Stomach (tissue), 4 donors: ENCODE results near the gene CLEC4F.

Experiments
- POLR2A ChIP-seq, 4 donors: fragments of 450-650 bp; IDR thresholded peaks; one replicate each; pipeline ENCODE4 v1.6.1; 2016; ENCODE audit warnings: antibody characterized with exemption in 4 of 4, control low read depth in 2 of 4, mild to moderate bottlenecking in 1 of 4, moderate library complexity in 1 of 4
- POLR2AphosphoS5 ChIP-seq, 3 donors: sonication (generic); formaldehyde crosslinking; IDR thresholded peaks; one replicate each; pipeline ENCODE4 v1.6.1; 2016; ENCODE audit warnings: antibody characterized with exemption in 3 of 3
- TF ChIP-seq, protein P1 (sequence below), 7 experiments: fragments of 450-650 bp in 4 of 7; fragments of 200-600 bp in 3 of 7; sonication (generic) in 3 of 7; IDR thresholded peaks; one replicate each; pipeline ENCODE4 v1.5.1; 2016 to 2019; ENCODE audit warnings: antibody characterized with exemption in 7 of 7, control low read depth in 2 of 7, mild to moderate bottlenecking in 1 of 7

DNA sequence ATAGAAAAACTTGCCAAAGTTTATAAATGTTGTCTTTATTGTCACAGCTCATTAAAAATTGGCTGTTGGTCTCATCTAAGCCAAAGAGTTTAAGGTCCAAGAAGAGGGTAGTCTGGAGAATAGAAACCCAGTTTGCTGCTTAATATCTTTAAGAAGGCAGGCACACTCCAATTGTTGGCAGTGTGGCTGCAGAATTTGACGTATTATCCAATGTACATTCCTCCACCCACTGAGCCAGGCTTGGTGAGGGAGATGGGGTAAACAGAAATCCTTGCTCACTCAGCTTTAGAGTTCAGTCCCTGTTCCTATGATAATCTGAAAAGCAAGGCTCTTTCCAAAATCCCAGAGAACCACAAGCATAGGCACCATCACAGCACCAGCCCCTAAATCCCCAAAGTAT, 41.7 kb downstream of the CLEC4F start:
- TF ChIP-seq, protein P1, sequence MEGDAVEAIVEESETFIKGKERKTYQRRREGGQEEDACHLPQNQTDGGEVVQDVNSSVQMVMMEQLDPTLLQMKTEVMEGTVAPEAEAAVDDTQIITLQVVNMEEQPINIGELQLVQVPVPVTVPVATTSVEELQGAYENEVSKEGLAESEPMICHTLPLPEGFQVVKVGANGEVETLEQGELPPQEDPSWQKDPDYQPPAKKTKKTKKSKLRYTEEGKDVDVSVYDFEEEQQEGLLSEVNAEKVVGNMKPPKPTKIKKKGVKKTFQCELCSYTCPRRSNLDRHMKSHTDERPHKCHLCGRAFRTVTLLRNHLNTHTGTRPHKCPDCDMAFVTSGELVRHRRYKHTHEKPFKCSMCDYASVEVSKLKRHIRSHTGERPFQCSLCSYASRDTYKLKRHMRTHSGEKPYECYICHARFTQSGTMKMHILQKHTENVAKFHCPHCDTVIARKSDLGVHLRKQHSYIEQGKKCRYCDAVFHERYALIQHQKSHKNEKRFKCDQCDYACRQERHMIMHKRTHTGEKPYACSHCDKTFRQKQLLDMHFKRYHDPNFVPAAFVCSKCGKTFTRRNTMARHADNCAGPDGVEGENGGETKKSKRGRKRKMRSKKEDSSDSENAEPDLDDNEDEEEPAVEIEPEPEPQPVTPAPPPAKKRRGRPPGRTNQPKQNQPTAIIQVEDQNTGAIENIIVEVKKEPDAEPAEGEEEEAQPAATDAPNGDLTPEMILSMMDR (IDR thresholded peaks at IDR 0.05): no peak
- no peak for TF ChIP-seq POLR2A (IDR thresholded peaks at IDR 0.05)
- no peak for TF ChIP-seq POLR2AphosphoS5 (IDR thresholded peaks at IDR 0.05)
